Activated naive CD4-positive, alpha-beta T cell treated with anti-CD3 and anti-CD28 coated beads, Interleukin-2, amount 50 U/mL, for 24 hours (primary cell): ENCODE data around the gene POLD4.

ENCODE experiments used
- H3K27ac Mint-ChIP-seq: one replicate; pipeline ENCODE4 v1.8.0; 2021; ENCODE audit warnings: mild to moderate bottlenecking, mixed read lengths
- H3K27me3 Mint-ChIP-seq: one replicate; pipeline ENCODE4 v1.8.0; 2021; ENCODE audit warnings: mixed read lengths
- H3K36me3 Mint-ChIP-seq: one replicate; pipeline ENCODE4 v1.8.0; 2021; ENCODE audit warnings: mixed read lengths
- H3K4me1 Mint-ChIP-seq: one replicate; pipeline ENCODE4 v1.8.0; 2021; ENCODE audit warnings: mixed read lengths
- H3K4me3 Mint-ChIP-seq: one replicate; pipeline ENCODE4 v1.8.0; 2021; ENCODE audit warnings: mild to moderate bottlenecking, mixed read lengths
- H3K9me3 Mint-ChIP-seq: one replicate; pipeline ENCODE4 v1.8.0; 2021; ENCODE audit warnings: mixed read lengths

The POLD4 gene

GRCh38 chr11:67393437-67393836, 40.1 kb upstream of the POLD4 start:
- H3K9me3 Mint-ChIP-seq, result no peaks in the 10 kb centered on the region
- H3K4me3 Mint-ChIP-seq, result peak overlapping the region; percentile 30
- peak overlapping the region; percentile 23 for H3K27ac Mint-ChIP-seq
- H3K4me1 Mint-ChIP-seq, result peaks cover 58% of the 10 kb centered on the region
- H3K36me3 Mint-ChIP-seq, result peaks cover 4% of the 10 kb centered on the region
- H3K27me3 Mint-ChIP-seq, result no peaks in the 10 kb centered on the region

GRCh38 chr11:67392183-67392715, 38.9 kb upstream of the POLD4 start:
- H3K27ac Mint-ChIP-seq, result peak overlapping the region; percentile 90
- H3K4me1 Mint-ChIP-seq, result peaks cover 46% of the 10 kb centered on the region
- H3K27me3 Mint-ChIP-seq, result no peaks in the 10 kb centered on the region
- peak overlapping the region; percentile 90 for H3K4me3 Mint-ChIP-seq
- H3K9me3 Mint-ChIP-seq, result no peaks in the 10 kb centered on the region
- peaks cover 3% of the 10 kb centered on the region for H3K36me3 Mint-ChIP-seq

GRCh38 chr11:67391304-67392182, 38.2 kb upstream of the POLD4 start, which contains the start of gene RAD9A:
Gene RAD9A, plus strand, starts transcription at chr11:67391986. Its CDS starts 59 bp downstream, at chr11:67392045.
- peak within 1 kb of the TSS; percentile 90 for H3K4me3 Mint-ChIP-seq
- no peaks in the 10 kb centered on the region for H3K27me3 Mint-ChIP-seq
- peak within 1 kb of the TSS; percentile 90 for H3K27ac Mint-ChIP-seq
- H3K4me1 Mint-ChIP-seq, result peaks cover 39% of the 10 kb centered on the region
- H3K36me3 Mint-ChIP-seq, result peaks cover 1% of the 10 kb centered on the region
- H3K9me3 Mint-ChIP-seq, result no peaks in the 10 kb centered on the region

GRCh38 chr11:67390947-67391303, 37.6 kb upstream of the POLD4 start:
- Mint-ChIP-seq H3K36me3 (peaks cover 1% of the 10 kb centered on the region), H3K4me1 (peaks cover 34% of the 10 kb centered on the region), H3K9me3 (no peaks in the 10 kb centered on the region), H3K4me3 (peak overlapping the region; percentile 90), H3K27me3 (no peaks in the 10 kb centered on the region), H3K27ac (peak overlapping the region; percentile 69)

GRCh38 chr11:67389477-67389876, 36.1 kb upstream of the POLD4 start:
- H3K27me3 Mint-ChIP-seq, result no peaks in the 10 kb centered on the region
- H3K9me3 Mint-ChIP-seq, result no peaks in the 10 kb centered on the region
- H3K4me1 Mint-ChIP-seq, result peaks cover 34% of the 10 kb centered on the region
- H3K4me3 Mint-ChIP-seq, result peak overlapping the region; percentile 81
- H3K27ac Mint-ChIP-seq, result peak overlapping the region; percentile 76
- peaks cover 1% of the 10 kb centered on the region for H3K36me3 Mint-ChIP-seq

GRCh38 chr11:67387518-67387917, 34.2 kb upstream of the POLD4 start:
- Mint-ChIP-seq H3K4me3 (no peak overlapping the region), H3K36me3 (no peaks in the 10 kb centered on the region), H3K27ac (no peak overlapping the region), H3K9me3 (no peaks in the 10 kb centered on the region), H3K27me3 (no peaks in the 10 kb centered on the region), H3K4me1 (peaks cover 22% of the 10 kb centered on the region)

GRCh38 chr11:67387069-67387468, 33.7 kb upstream of the POLD4 start:
- H3K27me3 Mint-ChIP-seq, result no peaks in the 10 kb centered on the region
- no peak overlapping the region for H3K4me3 Mint-ChIP-seq
- H3K36me3 Mint-ChIP-seq, result no peaks in the 10 kb centered on the region
- peaks cover 20% of the 10 kb centered on the region for H3K4me1 Mint-ChIP-seq
- H3K27ac Mint-ChIP-seq, result no peak overlapping the region
- H3K9me3 Mint-ChIP-seq, result no peaks in the 10 kb centered on the region

- Mint-ChIP-seq H3K4me1 (peaks cover 14% of the 10 kb centered on the region), H3K27me3 (no peaks in the 10 kb centered on the region), H3K9me3 (no peaks in the 10 kb centered on the region), H3K27ac (no peak overlapping the region), H3K4me3 (no peak overlapping the region), H3K36me3 (no peaks in the 10 kb centered on the region)
These were observed 31.6 kb upstream of the POLD4 start for GRCh38 chr11:67384851-67385366.

GRCh38 chr11:67382276-67383136, 29.2 kb upstream of the POLD4 start:
- no peaks in the 10 kb centered on the region for H3K27me3 Mint-ChIP-seq
- H3K4me3 Mint-ChIP-seq, result no peak overlapping the region
- H3K27ac Mint-ChIP-seq, result peak overlapping the region; percentile 81
- peaks cover 4% of the 10 kb centered on the region for H3K4me1 Mint-ChIP-seq
- no peaks in the 10 kb centered on the region for H3K36me3 Mint-ChIP-seq
- H3K9me3 Mint-ChIP-seq, result no peaks in the 10 kb centered on the region

- Mint-ChIP-seq H3K9me3 (no peaks in the 10 kb centered on the region), H3K27ac (no peak overlapping the region), H3K27me3 (no peaks in the 10 kb centered on the region), H3K36me3 (no peaks in the 10 kb centered on the region), H3K4me3 (no peak overlapping the region), H3K4me1 (peaks cover 4% of the 10 kb centered on the region)
These were observed 28.1 kb upstream of the POLD4 start for GRCh38 chr11:67381244-67381972.

- Mint-ChIP-seq H3K9me3 (no peaks in the 10 kb centered on the region), H3K36me3 (no peaks in the 10 kb centered on the region), H3K27me3 (peaks cover under 1% of the 10 kb centered on the region), H3K4me3 (no peak overlapping the region), H3K27ac (no peak overlapping the region), H3K4me1 (peaks cover 8% of the 10 kb centered on the region)
These were observed 26.0 kb upstream of the POLD4 start for GRCh38 chr11:67379061-67380058.

GRCh38 chr11:67378544-67378943, 25.2 kb upstream of the POLD4 start:
- Mint-ChIP-seq H3K36me3 (no peaks in the 10 kb centered on the region), H3K4me1 (peaks cover 14% of the 10 kb centered on the region), H3K9me3 (no peaks in the 10 kb centered on the region), H3K4me3 (no peak overlapping the region), H3K27me3 (peaks cover 4% of the 10 kb centered on the region), H3K27ac (no peak overlapping the region)

- H3K4me1 Mint-ChIP-seq, result peaks cover 10% of the 10 kb centered on the region
These were observed 23.8 kb upstream of the POLD4 start for GRCh38 chr11:67376873-67377808.

More at GRCh38 chr11:67376873-67377808, 23.8 kb upstream of the POLD4 start:
- Mint-ChIP-seq H3K27ac (peak overlapping the region; percentile 17), H3K4me3 (no peak overlapping the region), H3K9me3 (no peaks in the 10 kb centered on the region), H3K27me3 (peaks cover 4% of the 10 kb centered on the region), H3K36me3 (no peaks in the 10 kb centered on the region)
